Measurements from ENCODE around the gene RNF13. TPM values are rescaled to one million over a fixed set of nuclear protein-coding genes. Genes with fewer than 3 reads are reported as not detected.

Gene RNF13
- total and polyA plus RNA-seq, 9 donors = 49.4 to 89.4 (median 54.1) TPM

DNA sequence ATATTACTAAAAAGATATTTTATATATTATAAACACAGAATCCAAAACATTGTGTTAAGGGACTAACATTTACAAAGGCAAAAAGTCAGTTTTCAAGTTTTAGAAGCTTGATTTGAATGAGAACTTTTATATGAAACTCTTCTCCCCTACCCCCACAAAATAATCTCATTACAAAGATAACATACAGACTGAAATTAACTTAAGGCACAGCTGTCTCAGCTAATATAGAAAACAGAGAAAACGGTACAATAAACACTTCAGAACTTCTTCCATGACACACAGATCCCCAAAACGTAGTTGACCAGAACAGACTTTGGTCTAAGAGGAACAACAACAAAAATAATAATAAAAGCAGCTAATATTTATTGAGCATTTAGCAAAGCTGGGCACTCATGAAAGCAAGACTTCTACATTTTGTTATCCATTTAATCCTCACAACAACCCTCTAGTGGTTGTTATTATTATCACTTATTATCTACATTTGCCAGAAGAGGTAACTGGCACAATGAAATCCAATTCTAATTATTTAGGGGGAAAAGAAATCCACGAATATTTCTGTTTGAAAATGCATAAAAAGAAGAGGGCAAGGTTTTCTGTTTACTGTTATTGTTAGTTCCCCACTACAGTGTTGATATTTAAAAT, 89.6 kb downstream of the RNF13 start:
- Histone ChIP-seq H3K27me3 (no peaks in the 10 kb centered on the region), H3K4me1 (ENCODE audit: insufficient read depth) (no peaks in the 10 kb centered on the region), H3K4me3 (no peak overlapping the region), H3K36me3 (no peaks in the 10 kb centered on the region), H3K27ac (peak overlapping the region in 1 of 2 donors; percentile 8), H3K9me3 (no peaks in the 10 kb centered on the region)
- no peak for DNase-seq
- TF ChIP-seq EP300 (IDR thresholded peaks at IDR 0.05) (no peak), POLR2A (IDR thresholded peaks at IDR 0.05) (no peak), CTCF (IDR thresholded peaks at IDR 0.05) (no peak)
- WGBS, 3 donors = 23 to 48% (median 34%) methylated on average over 3 of the region's 3 CpGs
- intact Hi-C loops (cut with DNase I) = no loop called here

GRCh38 chr3:149906036-149906435, 93.0 kb downstream of the RNF13 start:
- Histone ChIP-seq H3K4me3 (no peak overlapping the region), H3K36me3 (no peaks in the 10 kb centered on the region), H3K4me1 (ENCODE audit: insufficient read depth) (peaks cover 9% of the 10 kb centered on the region), H3K27ac (no peak overlapping the region), H3K27me3 (no peaks in the 10 kb centered on the region), H3K9me3 (no peaks in the 10 kb centered on the region)
- no peak for DNase-seq
- intact Hi-C loops (cut with DNase I) = no loop called here
- no peak for TF ChIP-seq EP300 (IDR thresholded peaks at IDR 0.05)
- no peak for TF ChIP-seq CTCF (IDR thresholded peaks at IDR 0.05)
- no peak for TF ChIP-seq POLR2A (IDR thresholded peaks at IDR 0.05)

DNA sequence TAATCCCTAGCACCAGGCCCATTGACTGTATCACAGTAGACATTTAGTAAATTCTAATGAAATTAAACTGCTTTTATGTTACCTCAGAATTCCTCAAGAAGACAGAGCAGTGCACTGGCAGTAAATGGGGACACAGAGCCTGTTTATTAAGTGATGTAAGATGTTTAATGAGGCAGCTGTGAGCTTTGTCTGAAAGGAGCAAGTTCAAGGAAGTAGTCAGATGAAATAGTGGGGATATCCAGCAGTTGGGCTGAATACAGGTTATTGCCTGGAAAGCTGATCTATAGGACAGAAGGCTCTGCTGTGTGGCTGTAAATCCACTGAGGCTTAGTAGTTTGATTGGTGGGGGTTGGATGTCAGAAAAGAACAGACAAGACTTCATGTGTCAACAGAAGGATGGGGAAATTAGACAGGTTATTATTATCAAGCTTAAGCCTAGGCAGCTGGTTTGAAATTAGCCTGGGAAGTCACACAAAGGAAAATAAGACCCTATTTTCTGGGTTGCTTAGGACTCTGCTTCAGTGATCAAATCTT, 95.5 kb downstream of the RNF13 start:
- H3K9me3 ChIP-seq = no peaks in the 10 kb centered on the region
- H3K27ac ChIP-seq = peak overlapping the region in 1 of 2 donors; percentile 48
- no peaks in the 10 kb centered on the region for H3K27me3 ChIP-seq
- TF ChIP-seq CTCF (IDR thresholded peaks at IDR 0.05) (no peak), EP300 (IDR thresholded peaks at IDR 0.05) (no peak), POLR2A (IDR thresholded peaks at IDR 0.05) (no peak)
- no peaks in the 10 kb centered on the region for H3K36me3 ChIP-seq
- intact Hi-C loops (cut with DNase I) = no loop called here
- H3K4me1 ChIP-seq (ENCODE audit: insufficient read depth) = peaks cover 9% of the 10 kb centered on the region
- no peak for DNase-seq
- no peak overlapping the region for H3K4me3 ChIP-seq

DNA sequence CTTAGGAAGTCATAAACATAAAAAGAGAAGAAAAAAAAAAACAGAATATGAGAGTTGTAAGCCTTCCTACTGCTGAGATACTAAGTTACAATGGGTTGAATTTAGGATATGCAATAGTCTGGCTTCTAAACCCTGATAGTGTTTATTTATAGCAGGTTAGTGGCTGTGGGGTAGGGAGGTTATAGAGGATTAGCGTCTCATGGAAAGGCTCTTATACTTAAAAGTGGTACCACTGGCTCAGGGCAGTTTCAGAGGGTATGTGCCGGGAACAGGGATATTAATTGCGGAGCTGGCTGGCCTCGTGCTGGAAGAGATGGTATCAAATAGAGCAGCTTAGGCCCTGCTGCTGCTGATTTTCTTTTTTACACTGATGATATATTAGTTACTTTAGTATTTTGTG, 96.9 kb downstream of the RNF13 start:
- no peak for DNase-seq
- Histone ChIP-seq H3K4me3 (no peak overlapping the region), H3K27ac (no peak overlapping the region), H3K4me1 (ENCODE audit: insufficient read depth) (peaks cover 9% of the 10 kb centered on the region), H3K27me3 (no peaks in the 10 kb centered on the region), H3K36me3 (no peaks in the 10 kb centered on the region), H3K9me3 (no peaks in the 10 kb centered on the region)
- 93 to 95% (median 93%) methylated on average over 4 of the region's 4 CpGs for WGBS, 3 donors
- no peak for TF ChIP-seq EP300 (IDR thresholded peaks at IDR 0.05)
- TF ChIP-seq CTCF (IDR thresholded peaks at IDR 0.05) = no peak
- no peak for TF ChIP-seq POLR2A (IDR thresholded peaks at IDR 0.05)
- intact Hi-C loops (cut with DNase I) = no loop called here
